Inflammatory macrophage treated with lipopolysaccharide for 1 hour (primary cell): ENCODE results near the gene NDFIP2.
A peak's percentile ranks its signal among the peaks of the same experiment; 100 is the strongest.
"Not testable (repeated sequence)": the region's sequence is repeated elsewhere in the genome, so short reads cannot be mapped to it uniquely, and the experiment has no call there.

Source experiments
- DNase-seq, 2 donors: peaks; one replicate each; pipeline ENCODE4 v3.0.0-alpha.2; 2020 to 2022

Gene NDFIP2

GRCh38 chr13:79541426-79542049 lies 60.6 kb downstream of the NDFIP2 start:
- DNase-seq, result peak; percentile 46 to 93

- no peak for DNase-seq
Measured at GRCh38 chr13:79543883-79544282, 62.9 kb downstream of the NDFIP2 start.

GRCh38 chr13:79547211-79548195 lies 66.5 kb downstream of the NDFIP2 start:
- no peak for DNase-seq

GRCh38 chr13:79548902-79549301 lies 67.9 kb downstream of the NDFIP2 start:
- no peak for DNase-seq

- no peak for DNase-seq
Measured at GRCh38 chr13:79549355-79550106, 68.6 kb downstream of the NDFIP2 start.

GRCh38 chr13:79557666-79558065 lies 76.7 kb downstream of the NDFIP2 start:
- no peak for DNase-seq

- DNase-seq, result no peak
Measured at GRCh38 chr13:79560954-79561353, 80.0 kb downstream of the NDFIP2 start.

- no peak for DNase-seq
Measured at GRCh38 chr13:79562557-79562956, 81.6 kb downstream of the NDFIP2 start.

GRCh38 chr13:79566118-79566517 lies 85.2 kb downstream of the NDFIP2 start:
- no peak for DNase-seq

- no peak for DNase-seq
Measured at GRCh38 chr13:79571147-79571546, 90.2 kb downstream of the NDFIP2 start.

- DNase-seq, result not testable (repeated sequence)
Measured at GRCh38 chr13:79573892-79574291, 92.9 kb downstream of the NDFIP2 start.

- DNase-seq, result no peak
Measured at GRCh38 chr13:79581870-79582315, 100.9 kb downstream of the NDFIP2 start.

GRCh38 chr13:79582896-79583295 lies 101.9 kb downstream of the NDFIP2 start:
- no peak for DNase-seq

GRCh38 chr13:79585033-79585432 lies 104.1 kb downstream of the NDFIP2 start:
- DNase-seq, result no peak

GRCh38 chr13:79589603-79590393 lies 108.8 kb downstream of the NDFIP2 start:
- no peak for DNase-seq

- no peak for DNase-seq
Measured at GRCh38 chr13:79590394-79590676, 109.4 kb downstream of the NDFIP2 start.

GRCh38 chr13:79591493-79591892 lies 110.5 kb downstream of the NDFIP2 start:
- no peak for DNase-seq

- no peak for DNase-seq
Measured at GRCh38 chr13:79593121-79593520, 112.2 kb downstream of the NDFIP2 start.

GRCh38 chr13:79593641-79594275 lies 112.8 kb downstream of the NDFIP2 start:
- DNase-seq, result no peak

GRCh38 chr13:79600146-79600545 lies 119.2 kb downstream of the NDFIP2 start:
- DNase-seq, result not testable (repeated sequence)

- no peak for DNase-seq
Measured at GRCh38 chr13:79602936-79603335, 122.0 kb downstream of the NDFIP2 start.

GRCh38 chr13:79604752-79605151 lies 123.8 kb downstream of the NDFIP2 start:
- no peak for DNase-seq
